ENCODE results near the gene PBX1. TPM values are rescaled to one million over a fixed set of nuclear protein-coding genes. Genes with fewer than 3 reads are reported as not detected.
A peak's percentile ranks its signal among the peaks of the same experiment; 100 is the strongest.

PBX1 gene
- total RNA-seq, 1 donor from 2014 or later: 0.99 TPM

GRCh38 chr1:164667600-164667999 lies 108.6 kb downstream of the PBX1 start:
- DNase-seq (ENCODE audit: low read depth in 2 of 2): no peak

- DNase-seq (ENCODE audit: low read depth in 2 of 2): no peak
Observed at GRCh38 chr1:164668491-164669400, 109.8 kb downstream of the PBX1 start.

GRCh38 chr1:164670026-164670425 lies 111.0 kb downstream of the PBX1 start:
- DNase-seq (ENCODE audit: low read depth in 2 of 2): no peak

GRCh38 chr1:164670786-164671185 lies 111.8 kb downstream of the PBX1 start:
- DNase-seq (ENCODE audit: low read depth in 2 of 2): no peak

- DNase-seq (ENCODE audit: low read depth in 2 of 2): no peak
Observed at GRCh38 chr1:164671323-164671965, 112.5 kb downstream of the PBX1 start.

- DNase-seq (ENCODE audit: low read depth in 2 of 2): no peak
Observed at GRCh38 chr1:164671966-164672571, 113.1 kb downstream of the PBX1 start.

- no peak for DNase-seq (ENCODE audit: low read depth in 2 of 2)
Observed at GRCh38 chr1:164672588-164672987, 113.6 kb downstream of the PBX1 start.

GRCh38 chr1:164673584-164674214 lies 114.7 kb downstream of the PBX1 start:
- DNase-seq (ENCODE audit: low read depth in 2 of 2): peak; percentile 36 to 57

GRCh38 chr1:164675342-164675904 lies 116.4 kb downstream of the PBX1 start:
- DNase-seq (ENCODE audit: low read depth in 2 of 2): no peak

GRCh38 chr1:164678136-164678700 lies 119.2 kb downstream of the PBX1 start:
- DNase-seq (ENCODE audit: low read depth in 2 of 2): no peak

GRCh38 chr1:164682570-164682969 lies 123.6 kb downstream of the PBX1 start:
- no peak for DNase-seq (ENCODE audit: low read depth in 2 of 2)

- DNase-seq (ENCODE audit: low read depth in 2 of 2): no peak
Observed at GRCh38 chr1:164683235-164683634, 124.3 kb downstream of the PBX1 start.

- no peak for DNase-seq (ENCODE audit: low read depth in 2 of 2)
Observed at GRCh38 chr1:164685266-164686035, 126.5 kb downstream of the PBX1 start.

- DNase-seq (ENCODE audit: low read depth in 2 of 2): no peak
Observed at GRCh38 chr1:164687777-164688176, 128.8 kb downstream of the PBX1 start.

GRCh38 chr1:164688791-164689190 lies 129.8 kb downstream of the PBX1 start:
- DNase-seq (ENCODE audit: low read depth in 2 of 2): no peak

- no peak for DNase-seq (ENCODE audit: low read depth in 2 of 2)
Observed at GRCh38 chr1:164689672-164690511, 130.9 kb downstream of the PBX1 start.

- DNase-seq (ENCODE audit: low read depth in 2 of 2): no peak
Observed at GRCh38 chr1:164692420-164692819, 133.4 kb downstream of the PBX1 start.

GRCh38 chr1:164693564-164694359 lies 134.8 kb downstream of the PBX1 start:
- DNase-seq (ENCODE audit: low read depth in 2 of 2): no peak

- no peak for DNase-seq (ENCODE audit: low read depth in 2 of 2)
Observed at GRCh38 chr1:164694505-164694904, 135.5 kb downstream of the PBX1 start.

Data from lung microvascular endothelial cell (primary cell).